ENCODE results near the gene SLAMF6.
"Not testable (repeated sequence)": the region's sequence is repeated elsewhere in the genome, so short reads cannot be mapped to it uniquely, and the experiment has no call there.

SLAMF6 gene

DNA sequence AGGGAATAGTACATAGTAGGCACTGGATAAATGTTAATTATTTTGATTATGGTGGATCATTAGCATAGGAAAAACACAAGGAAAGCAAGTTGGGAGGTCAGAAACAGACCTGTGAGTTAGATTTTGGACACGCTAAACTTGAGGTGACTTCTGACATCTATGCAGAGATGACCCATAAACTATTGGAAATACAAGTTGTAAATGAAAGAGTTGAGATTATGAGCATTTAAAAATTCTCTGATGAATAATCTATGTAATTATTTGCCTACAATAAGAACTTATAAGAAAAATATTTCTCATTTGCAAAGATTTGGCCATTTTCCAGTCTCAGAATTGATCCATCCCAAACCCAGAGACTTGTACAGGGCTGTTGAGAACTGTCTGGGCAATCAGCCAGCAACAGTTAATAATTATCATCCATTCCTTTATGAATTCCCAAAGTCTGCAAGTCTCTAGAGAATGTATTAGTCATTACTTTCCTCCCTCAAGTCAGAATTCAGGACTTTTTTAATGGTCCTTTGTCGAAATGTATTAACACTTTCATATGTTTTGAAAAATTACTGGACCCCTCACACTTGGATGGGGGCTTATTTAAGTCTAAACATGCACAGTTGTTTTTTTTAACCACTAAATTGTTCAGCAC lies 19.4 kb upstream of the SLAMF6 start:
- DNase-seq = no peak

DNA sequence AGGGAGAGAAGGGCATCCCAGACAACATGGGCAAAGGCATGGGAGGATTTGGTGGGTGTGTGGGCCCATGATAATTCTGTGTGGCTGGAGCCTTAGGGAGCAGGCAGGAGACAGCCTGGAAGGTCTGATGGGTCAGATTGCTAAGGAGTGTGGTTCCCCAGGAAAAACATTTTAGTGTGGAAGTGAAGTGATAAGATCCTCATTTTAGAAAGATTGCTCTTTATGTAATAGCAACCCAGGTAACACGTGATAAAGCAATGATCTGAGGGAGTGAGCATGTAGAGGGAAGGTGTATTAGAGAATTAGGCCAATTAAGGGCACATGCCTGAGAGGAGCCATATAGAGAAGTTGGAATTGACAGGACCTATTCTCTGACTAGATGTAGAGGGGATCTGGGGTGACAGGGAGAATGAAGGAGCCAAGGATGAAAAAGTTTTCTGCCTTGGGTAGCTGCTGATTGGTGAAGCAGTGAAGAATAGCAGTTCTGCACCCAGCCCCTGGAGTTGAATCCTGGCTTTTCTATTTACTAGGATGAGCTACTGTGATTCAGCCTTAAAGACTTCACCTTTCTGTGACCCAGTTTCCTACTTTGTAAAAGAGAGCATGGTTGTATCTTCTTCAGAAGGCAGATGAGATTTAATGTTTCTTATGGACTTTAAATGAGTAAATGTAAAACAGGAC lies 18.7 kb upstream of the SLAMF6 start:
- DNase-seq = no peak

DNA sequence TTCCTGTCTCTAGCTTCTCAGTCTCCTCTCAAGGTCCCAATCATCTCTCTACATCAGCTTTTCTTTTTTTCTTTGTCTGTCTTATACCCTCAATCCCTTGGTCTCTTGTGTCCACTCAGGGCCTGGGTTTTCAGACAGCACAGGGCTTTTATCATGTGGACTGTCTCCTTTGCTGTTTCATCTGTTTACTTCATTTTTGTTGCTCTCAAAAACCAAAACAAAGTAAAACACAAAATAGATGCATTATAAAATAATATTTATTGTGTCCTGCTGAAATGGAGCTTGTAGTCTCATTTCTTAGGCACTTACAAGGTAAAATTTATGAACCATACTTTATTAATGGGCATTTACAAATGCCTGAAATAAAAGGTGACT lies 17.8 kb upstream of the SLAMF6 start:
- no peak for DNase-seq

DNA sequence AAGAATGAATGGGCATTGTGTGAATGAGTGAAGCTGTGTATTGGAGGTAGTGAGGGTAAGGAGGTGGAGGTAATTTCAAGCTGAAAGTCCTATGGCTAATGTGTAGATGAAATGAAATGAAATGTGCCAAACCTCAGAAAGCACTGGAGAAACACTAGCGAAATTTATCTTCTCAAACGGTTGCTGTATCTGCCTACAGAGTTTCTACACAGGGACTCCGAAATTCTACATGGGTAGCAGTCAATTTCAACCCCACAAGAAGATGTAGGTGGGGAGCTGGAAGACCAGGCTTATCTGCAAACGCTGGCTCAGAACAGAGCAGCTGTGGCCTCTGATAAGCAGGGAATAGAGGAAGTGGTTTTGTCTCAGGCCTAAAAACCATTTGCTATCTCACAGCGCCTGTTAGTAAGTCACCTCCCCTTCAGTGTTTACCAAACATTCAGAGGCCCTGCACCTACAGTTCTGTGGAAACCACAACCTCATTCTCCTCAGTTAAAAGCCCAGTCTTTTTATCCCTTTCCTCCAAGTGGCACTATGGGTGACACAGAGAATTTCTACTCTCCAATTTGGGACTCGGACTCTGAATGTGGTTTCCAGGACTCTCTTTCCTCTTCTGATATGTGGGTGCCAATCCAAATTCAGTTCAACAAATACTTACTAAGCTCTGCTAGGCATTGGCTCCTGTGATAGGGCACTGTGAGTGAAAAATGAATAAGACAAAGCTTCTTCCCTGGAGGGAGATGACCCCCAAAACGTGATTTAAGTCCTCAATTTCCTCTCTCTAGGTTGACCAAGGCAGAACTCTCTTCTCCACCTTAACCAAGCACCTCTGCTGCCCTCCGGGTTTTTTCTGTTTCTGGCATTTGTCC lies 17.2 kb upstream of the SLAMF6 start:
- no peak for DNase-seq

DNA sequence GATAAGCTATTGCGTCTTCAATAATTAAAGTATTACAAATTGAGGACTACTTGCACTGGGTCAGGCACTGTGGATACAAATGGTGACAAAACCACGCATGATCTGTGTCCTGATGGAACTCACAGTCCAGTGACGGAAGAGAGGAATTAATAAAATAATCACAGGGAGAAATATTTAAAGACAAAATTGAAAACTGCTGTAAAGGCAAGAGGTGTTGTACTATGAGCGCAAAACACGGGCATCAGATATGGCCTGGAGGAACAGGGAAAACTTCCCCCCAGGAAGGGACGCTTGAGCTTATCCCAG lies 16.6 kb upstream of the SLAMF6 start:
- no peak for DNase-seq

DNA sequence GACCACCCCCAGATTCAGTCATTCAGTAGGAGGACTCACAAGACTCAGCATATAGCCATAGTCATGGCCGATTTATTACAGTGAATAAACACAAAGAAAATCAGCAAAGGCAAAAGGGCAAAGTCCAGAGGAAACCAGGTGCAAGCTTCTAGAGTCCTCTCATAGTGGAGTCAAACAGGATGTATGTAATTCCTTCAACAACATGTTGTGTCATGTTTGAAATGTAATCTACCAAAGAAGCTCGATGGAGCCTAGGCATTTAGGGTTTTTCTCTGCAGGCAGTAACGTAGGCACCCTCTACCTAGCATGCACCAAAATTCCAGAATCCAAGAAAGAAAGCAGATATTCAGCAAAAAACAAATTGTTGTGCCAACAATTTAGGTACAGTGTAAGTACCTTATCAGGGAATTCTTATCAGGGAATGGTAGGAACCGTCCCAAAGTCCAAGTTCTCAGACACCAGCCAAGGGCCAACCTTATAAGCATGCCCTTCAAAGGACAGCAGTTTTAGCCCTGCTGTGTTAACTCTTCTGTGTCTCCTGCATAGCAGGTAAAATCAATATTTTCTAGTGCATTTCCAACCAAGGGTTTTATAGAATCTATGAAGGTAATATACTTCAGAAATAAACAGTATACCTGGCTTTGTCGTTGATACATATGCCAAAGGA lies 16.1 kb upstream of the SLAMF6 start:
- DNase-seq = no peak

DNA sequence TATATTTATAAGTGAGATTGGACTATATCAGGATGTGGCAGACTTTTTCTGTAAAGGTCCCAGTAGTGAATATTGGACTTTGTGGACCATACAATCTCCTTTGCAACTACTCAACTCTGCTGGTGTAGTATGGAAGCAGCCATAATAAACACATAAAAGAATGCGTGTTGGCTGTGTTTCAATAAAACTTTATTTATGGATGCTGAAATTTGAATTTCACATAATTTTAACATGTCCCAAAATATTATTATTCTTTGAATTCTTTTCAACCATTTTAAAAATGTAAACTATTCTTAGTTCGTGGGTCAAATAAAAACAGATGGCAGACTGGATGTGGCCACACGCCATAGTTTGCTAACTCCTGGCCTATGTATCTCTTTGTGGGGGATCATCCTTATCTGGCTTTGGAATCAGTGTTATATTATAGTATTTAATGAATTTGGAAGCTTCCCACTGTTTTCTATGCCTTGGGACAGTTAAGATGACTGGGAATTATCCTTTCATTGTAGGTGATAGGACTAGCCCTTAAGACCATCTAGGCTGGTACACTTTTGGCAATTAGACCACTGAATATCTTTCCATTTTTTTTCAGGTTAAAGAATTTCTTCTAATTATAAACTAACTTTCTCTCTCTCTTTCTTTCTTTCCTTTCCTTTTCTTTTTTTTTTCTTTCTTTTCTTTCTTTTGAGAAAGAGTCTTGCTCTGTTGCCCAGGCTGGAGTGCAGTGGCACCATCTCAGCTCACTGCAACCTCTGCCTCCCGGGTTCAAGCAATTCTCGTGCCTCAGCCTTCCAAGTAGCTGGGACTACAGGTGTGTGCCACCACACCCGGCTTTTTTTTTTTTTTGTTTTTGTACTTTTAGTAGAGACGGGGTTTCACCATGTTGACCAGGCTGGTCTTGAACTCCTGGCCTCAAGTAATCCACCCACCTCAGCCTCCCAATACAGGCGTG lies 14.9 kb upstream of the SLAMF6 start:
- DNase-seq = no peak

DNA sequence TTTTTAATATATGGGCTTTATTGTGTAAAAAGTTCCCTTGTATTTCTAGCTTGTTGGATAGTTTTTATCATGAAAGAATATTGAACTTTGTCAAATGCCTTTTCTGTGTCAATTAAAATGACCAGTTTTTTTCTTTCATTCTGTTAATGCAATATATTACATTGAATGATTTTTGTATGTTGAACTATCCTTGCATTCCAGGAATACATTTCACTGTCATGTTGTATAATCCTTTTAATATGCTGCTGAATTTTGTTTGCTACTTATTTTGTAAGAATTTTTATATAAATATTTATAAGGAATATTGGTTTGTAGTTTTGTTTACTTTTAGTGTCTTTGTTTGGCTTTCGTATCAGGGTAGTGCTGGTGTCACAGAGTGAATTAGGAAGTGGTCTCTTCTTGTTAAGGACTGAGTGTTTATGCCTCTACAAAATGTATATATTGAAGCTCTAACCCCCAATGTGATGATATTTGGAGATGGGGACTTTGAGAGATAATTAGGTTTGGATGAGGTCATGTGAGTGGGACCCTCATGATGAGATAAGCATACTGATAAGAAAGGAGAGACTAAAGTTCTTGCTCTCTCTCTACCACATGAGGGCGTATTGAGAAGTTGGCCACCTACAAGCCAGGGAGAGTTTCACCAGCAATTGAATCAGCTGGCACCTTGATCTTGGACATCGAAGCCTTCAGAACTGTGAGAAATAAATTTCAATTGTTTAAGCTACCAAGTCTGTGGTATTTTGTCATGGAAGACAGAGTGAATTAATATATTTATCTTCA lies 12.0 kb upstream of the SLAMF6 start:
- no peak for DNase-seq

DNA sequence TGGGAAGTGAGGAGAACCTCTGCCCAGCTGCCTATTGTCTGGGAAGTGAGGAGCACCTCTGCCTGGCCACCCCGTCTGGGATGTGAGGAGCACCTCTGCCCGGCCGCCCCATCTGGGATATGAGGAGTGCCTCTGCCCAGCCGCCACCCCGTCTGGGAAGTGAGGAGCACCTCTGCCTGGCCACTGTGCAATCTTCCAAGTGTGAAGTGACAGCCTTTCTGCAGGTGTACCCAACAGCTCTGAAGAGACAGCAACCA lies 9.4 kb upstream of the SLAMF6 start:
- DNase-seq = not testable (repeated sequence)

DNA sequence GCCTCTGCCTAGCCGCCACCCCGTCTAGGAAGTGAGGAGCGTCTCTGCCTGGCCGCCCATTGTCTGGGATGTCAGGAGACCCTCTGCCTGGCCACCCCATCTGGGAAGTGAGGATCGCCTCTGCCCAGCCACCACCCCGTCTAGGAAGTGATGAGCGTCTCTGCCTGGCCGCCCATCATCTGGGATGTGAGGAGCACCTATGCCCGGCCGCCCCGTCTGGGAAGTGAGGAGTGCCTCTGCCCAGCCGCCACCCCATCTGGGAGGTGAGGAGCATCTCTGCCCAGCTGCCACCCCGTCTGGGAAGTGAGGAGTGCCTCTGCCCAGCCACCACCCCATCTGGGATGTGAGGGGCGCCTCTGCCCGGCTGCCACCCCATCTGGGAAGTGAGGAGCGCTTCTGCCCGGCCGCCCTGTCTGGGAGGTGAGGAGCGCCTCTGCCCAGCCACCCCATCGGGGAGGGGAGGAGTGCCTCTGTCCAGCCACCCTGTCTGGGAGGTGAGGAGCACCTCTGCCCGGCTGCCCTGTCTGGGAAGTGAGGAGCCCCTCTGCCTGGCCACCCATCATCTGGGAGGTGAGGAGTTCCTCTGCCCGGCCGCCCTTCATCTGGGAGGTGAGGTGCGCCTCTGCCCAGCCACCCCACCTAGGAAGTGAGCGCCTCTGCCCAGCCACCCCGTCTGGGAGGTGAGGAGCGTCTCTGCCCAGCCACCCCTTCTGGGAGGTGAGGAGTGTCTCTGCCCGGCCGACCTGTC lies 8.9 kb upstream of the SLAMF6 start:
- not testable (repeated sequence) for DNase-seq

DNA sequence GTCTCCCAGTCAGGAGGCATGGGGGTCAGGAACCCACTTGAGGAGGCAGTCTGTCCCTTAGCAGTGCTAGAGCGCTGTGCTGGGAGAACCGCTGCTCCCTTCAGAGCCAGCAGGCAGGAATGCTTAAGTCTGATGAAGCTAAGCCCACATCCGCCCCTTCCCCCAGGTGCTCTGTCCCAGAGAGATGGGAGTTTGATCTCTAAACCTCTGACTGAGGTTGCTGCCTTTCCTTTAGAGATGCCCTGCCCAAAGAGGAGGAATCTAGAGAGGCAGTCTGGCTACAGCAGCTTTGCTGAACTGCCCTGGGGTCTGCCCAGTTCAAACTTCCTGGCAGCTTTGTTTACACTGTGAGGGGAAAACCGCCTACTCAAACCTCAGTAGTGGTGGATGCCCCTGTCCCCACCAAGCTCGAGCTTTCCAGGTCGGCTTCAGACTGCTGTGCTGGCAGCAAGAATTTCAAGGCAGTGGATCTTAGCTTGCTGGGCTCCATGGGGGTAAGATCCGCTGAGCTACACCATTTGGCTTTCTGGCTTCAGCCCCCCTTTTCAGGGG lies 6.4 kb upstream of the SLAMF6 start:
- DNase-seq = not testable (repeated sequence)

DNA sequence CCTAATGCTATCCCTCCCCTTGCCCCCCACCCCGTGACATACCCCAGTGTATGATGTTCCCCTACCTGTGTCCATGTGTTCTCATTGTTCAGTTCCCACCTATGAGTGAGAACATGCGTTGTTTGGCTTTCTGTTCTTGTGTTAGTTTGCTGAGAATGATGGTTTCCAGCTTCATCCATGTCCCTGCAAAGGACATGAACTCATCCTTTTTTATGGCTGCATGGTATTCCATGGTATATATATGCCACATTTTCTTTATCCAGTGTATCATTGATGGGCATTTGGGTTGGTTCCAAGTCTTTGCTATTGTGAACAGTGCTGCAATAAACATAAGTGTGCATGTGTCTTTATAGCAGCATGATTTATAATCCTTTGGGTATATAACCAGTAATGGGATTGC lies 734 bp upstream of the SLAMF6 start:
- DNase-seq = not testable (repeated sequence)

DNA sequence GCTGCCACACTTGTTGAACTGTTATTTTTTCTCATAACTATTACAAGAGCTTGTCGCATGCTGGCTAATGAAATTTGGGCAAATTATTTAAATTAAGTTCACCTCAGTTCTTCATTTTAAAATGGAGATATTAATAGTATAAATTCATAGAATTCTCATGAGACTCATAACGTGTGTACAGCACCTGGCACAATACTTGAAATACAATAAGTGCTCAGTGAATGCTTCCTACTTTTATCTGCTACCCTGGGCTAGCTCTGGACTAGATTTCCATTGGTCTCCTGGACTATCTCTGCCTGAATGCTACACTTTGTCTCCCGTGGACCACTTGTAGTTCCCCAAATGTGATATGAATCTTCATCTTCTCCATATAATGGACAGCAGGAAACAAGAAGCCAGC lies 919 bp downstream of the SLAMF6 start:
- no peak for DNase-seq

DNA sequence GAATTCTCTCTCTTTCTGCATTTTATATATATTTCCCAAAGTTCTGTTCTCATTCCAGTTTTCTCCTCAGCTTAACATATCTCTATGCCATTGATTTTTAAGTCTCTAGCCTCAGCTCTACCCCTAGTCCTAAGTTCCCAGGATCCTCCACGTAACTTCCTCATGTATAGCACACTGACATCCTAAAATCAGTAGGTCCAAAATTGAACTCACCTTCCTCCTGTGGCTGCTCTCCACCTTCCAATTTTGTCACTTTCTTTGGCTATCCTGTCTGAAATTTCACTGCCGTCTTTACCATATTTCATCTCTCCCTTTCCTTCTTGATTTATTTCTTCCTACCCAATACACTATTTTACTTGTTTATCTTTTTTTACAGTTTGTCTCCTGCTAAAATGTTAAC lies 1.5 kb downstream of the SLAMF6 start:
- no peak for DNase-seq

DNA sequence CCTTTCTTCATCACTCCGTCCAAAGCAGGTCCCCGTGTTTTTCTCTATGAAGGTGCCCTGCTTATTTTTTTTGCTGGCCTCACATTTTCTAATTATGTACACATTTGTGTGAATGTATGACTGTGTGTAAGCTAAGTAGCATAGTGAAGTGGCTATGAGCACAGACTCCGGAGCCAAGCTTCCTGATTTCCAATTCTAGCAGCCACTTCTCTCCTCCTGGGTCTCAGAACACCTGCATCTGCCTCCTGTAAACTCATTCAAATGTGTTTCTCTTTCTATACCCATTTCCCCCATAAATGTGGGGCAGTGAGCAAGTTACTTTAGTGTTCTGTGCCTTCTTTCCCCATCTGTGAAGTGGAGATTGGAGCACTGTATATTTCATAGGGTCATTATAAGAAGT lies 2.1 kb downstream of the SLAMF6 start:
- no peak for DNase-seq

DNA sequence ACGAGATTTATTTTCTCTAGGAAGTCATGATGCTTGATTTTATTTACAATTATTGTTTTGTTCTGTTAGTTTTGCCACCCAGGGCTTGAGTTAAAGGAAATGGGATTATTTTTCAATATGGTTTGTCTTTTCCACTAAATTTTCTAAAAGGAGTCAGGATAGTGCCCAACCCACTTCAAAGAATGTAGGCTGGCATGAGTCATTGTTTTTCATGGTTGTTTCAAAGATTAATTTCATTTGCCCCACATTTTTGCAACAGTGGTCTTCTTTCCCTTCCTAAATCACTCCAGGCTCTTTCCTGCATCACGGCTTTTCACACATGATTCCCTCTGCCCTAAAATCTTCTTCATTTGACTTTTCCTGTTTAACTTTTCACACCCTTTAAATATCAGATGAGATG lies 2.5 kb downstream of the SLAMF6 start:
- DNase-seq = no peak

DNA sequence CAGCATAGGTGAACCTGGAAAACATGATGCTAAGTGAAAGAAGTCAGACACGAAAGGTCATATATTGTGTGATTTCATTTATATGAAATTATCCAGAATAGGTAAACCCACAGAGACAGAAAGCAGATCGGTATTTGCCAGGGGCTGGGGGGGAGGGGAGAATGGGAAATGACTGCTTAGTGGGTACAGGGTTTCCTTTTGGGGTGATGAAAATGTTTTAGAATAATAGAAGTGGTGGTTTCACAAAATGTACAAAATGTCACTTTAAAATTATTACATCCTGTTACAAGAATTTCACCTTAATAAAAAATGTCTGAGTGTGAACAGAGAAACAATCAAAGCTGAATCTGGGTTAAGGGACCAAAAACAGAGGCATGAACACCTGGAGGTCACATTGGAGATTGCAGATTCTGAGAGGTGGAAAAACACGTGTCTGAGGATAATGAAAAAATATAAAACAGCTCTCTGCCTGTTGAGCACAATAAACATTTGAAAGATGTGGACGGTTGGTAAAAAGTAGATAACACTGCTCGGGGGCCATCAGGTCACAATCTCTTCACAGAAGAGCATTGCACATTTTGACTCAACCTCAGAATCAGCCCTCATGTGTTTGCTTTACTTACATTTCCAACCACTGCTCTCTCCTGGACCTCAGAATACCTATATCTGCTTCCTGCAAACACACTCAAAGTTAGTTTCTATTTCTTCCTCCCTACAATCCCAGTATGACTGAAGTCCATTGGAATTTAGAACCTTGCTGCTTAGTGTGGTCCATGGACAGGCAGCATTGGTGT lies 3.2 kb downstream of the SLAMF6 start:
- no peak for DNase-seq

DNA sequence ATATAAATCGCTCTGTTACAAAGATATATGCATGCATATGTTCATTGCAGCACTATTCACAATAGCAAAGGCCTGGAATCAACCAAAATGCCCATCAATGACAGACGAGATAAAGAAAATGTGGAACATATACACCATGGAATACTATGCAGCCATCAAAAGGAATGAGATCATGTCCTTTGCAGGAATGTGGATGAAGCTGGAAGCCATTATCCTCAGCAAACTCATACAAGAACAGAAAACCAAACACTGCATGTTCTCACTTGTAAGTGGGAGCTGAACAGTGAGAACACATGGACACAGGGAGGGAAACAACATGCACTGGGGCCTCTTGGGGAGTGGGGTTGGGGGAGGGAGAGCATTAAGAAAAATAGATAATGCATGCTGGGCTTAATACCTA lies 5.5 kb downstream of the SLAMF6 start:
- not testable (repeated sequence) for DNase-seq

All from anterior cingulate cortex (tissue), 58 donors.